Right atrium auricular region (tissue), 2 donors: ENCODE results near the gene USH2A. TPM values are rescaled to one million over a fixed set of nuclear protein-coding genes. Genes with fewer than 3 reads are reported as not detected.

ENCODE experiments used
- DNase-seq: peaks from one replicate; pipeline ENCODE4 v3.0.0-alpha.2; 2019; ENCODE audit warnings: low spot score
- H3K27ac ChIP-seq, 2 donors: fragments of 200-600 bp; sonication (generic); 1 replicate in 1 of 2; 2 replicates in 1 of 2; pipeline ENCODE4 v1.5.1; 2016 to 2019
- H3K27me3 ChIP-seq, 2 donors: fragments of 200-600 bp; sonication (generic); one replicate each; pipeline versions ENCODE4 v1.5.1 to v1.6.0; 2017 to 2019
- H3K36me3 ChIP-seq: fragments of 200-600 bp; sonication (generic); one replicate; pipeline ENCODE4 v1.5.1; 2016
- H3K4me1 ChIP-seq, 2 donors: fragments of 200-600 bp; sonication (generic); one replicate each; pipeline versions ENCODE4 v1.5.1 to v1.6.0; 2017 to 2019
- H3K4me3 ChIP-seq, 2 donors: fragments of 200-600 bp; sonication (generic); 1 replicate in 1 of 2; 2 replicates in 1 of 2; pipeline ENCODE4 v1.5.1; 2017 to 2019; ENCODE audit warnings: mild to moderate bottlenecking in 1 of 2, moderate library complexity in 1 of 2
- H3K9me3 ChIP-seq, 2 donors: fragments of 200-600 bp; sonication (generic); one replicate each; pipeline ENCODE4 v1.5.1; 2019
- CTCF ChIP-seq, 2 donors: fragments of 200-600 bp; sonication (generic); IDR thresholded peaks; one replicate each; pipeline ENCODE4 v1.5.1; 2019; ENCODE audit warnings: antibody characterized with exemption in 2 of 2
- total RNA-seq, 2 donors: library from RNA; depleted of rRNA; stranded (reverse); fragments of >200 nt; gene quantifications; one replicate each; pipeline ENCODE4 v1.1.0, GENCODE V29; 2016

The USH2A gene
- total RNA-seq, 2 donors from 2014 or later: 2.4 to 5.6 TPM

- Histone ChIP-seq H3K27me3 (no peaks in the 10 kb centered on the region), H3K4me3 (no peak overlapping the region), H3K27ac (no peak overlapping the region), H3K36me3 (no peaks in the 10 kb centered on the region), H3K4me1 (no peaks in the 10 kb centered on the region), H3K9me3 (no peaks in the 10 kb centered on the region)
- DNase-seq: no peak
- no peak for TF ChIP-seq CTCF (IDR thresholded peaks at IDR 0.05)
Measured at GRCh38 chr1:215669806-215670491, 753.3 kb downstream of the USH2A start.

- DNase-seq: no peak
- TF ChIP-seq CTCF (IDR thresholded peaks at IDR 0.05): no peak
- H3K4me3 ChIP-seq: no peak overlapping the region
Measured at GRCh38 chr1:215667761-215668160, 755.5 kb downstream of the USH2A start.

GRCh38 chr1:215665215-215665614, 758.0 kb downstream of the USH2A start:
- Histone ChIP-seq H3K36me3 (no peaks in the 10 kb centered on the region), H3K27me3 (no peaks in the 10 kb centered on the region), H3K27ac (no peak overlapping the region), H3K9me3 (no peaks in the 10 kb centered on the region), H3K4me3 (no peak overlapping the region), H3K4me1 (no peaks in the 10 kb centered on the region)
- no peak for TF ChIP-seq CTCF (IDR thresholded peaks at IDR 0.05)
- DNase-seq: no peak

More at GRCh38 chr1:215667761-215668160, 755.5 kb downstream of the USH2A start:
- no peaks in the 10 kb centered on the region for H3K9me3 ChIP-seq
- H3K27me3 ChIP-seq: no peaks in the 10 kb centered on the region
- no peaks in the 10 kb centered on the region for H3K4me1 ChIP-seq
- H3K27ac ChIP-seq: no peak overlapping the region
- no peaks in the 10 kb centered on the region for H3K36me3 ChIP-seq

GRCh38 chr1:215661033-215661432, 762.2 kb downstream of the USH2A start:
- no peaks in the 10 kb centered on the region for H3K4me1 ChIP-seq
- no peak for TF ChIP-seq CTCF (IDR thresholded peaks at IDR 0.05)
- no peak for DNase-seq
- no peak overlapping the region for H3K4me3 ChIP-seq
- no peaks in the 10 kb centered on the region for H3K36me3 ChIP-seq
- no peaks in the 10 kb centered on the region for H3K9me3 ChIP-seq
- H3K27ac ChIP-seq: no peak overlapping the region
- no peaks in the 10 kb centered on the region for H3K27me3 ChIP-seq

GRCh38 chr1:215660259-215660658, 763.0 kb downstream of the USH2A start:
- H3K4me1 ChIP-seq: no peaks in the 10 kb centered on the region
- H3K4me3 ChIP-seq: no peak overlapping the region
- H3K27me3 ChIP-seq: no peaks in the 10 kb centered on the region
- H3K27ac ChIP-seq: no peak overlapping the region
- no peak for TF ChIP-seq CTCF (IDR thresholded peaks at IDR 0.05)
- no peaks in the 10 kb centered on the region for H3K36me3 ChIP-seq
- no peaks in the 10 kb centered on the region for H3K9me3 ChIP-seq
- DNase-seq: no peak

- Histone ChIP-seq H3K27ac (no peak overlapping the region), H3K36me3 (no peaks in the 10 kb centered on the region), H3K4me3 (no peak overlapping the region), H3K4me1 (no peaks in the 10 kb centered on the region), H3K9me3 (no peaks in the 10 kb centered on the region), H3K27me3 (no peaks in the 10 kb centered on the region)
- TF ChIP-seq CTCF (IDR thresholded peaks at IDR 0.05): no peak
- no peak for DNase-seq
Measured at GRCh38 chr1:215657047-215657446, 766.2 kb downstream of the USH2A start.
